MCF 10A (cell line): ENCODE measurements around the gene ZGPAT. TPM values are rescaled to one million over a fixed set of nuclear protein-coding genes. Genes with fewer than 3 reads are reported as not detected.
A peak's percentile ranks its signal among the peaks of the same experiment; 100 is the strongest.

Source experiments
- BruUV-seq: library from RNA; stranded (reverse); fragments of 400-500 nt; replicated peaks from 2 replicates; lab custom pipeline; 2021; lab: Mats Ljungman, UMichigan
- CTCF ChIA-PET: fragments of 300-600 bp; sonication (Branson Sonifier 250); formaldehyde crosslinking; extraction: SDS; loops from one replicate; lab custom pipeline; 2021; ENCODE audit warnings: antibody characterized with exemption, inconsistent platforms; lab: Yijun Ruan, JAX
- POLR2A ChIA-PET: fragments of 300-600, 350-650 bp; sonication (Branson Sonifier 250); formaldehyde crosslinking; extraction: SDS; loops from one replicate; lab custom pipeline; 2020; ENCODE audit warnings: antibody characterized with exemption, inconsistent platforms; lab: Yijun Ruan, JAX
- DNase-seq: peaks from one replicate; pipeline ENCODE4 v3.0.0-alpha.2; 2018; ENCODE audit not compliant: unreplicated experiment
- H3K27ac Mint-ChIP-seq: one replicate; pipeline ENCODE4 v1.8.0; 2022; ENCODE audit warnings: mild to moderate bottlenecking, low read depth, mixed read lengths; ENCODE audit not compliant: unreplicated experiment
- H3K27me3 Mint-ChIP-seq: one replicate; pipeline ENCODE4 v1.8.0; 2022; ENCODE audit warnings: mixed read lengths; ENCODE audit not compliant: insufficient read depth, unreplicated experiment
- H3K36me3 Mint-ChIP-seq: one replicate; pipeline ENCODE4 v1.8.0; 2022; ENCODE audit warnings: mild to moderate bottlenecking, moderate library complexity, mixed read lengths; ENCODE audit not compliant: insufficient read depth, unreplicated experiment
- H3K4me1 Mint-ChIP-seq: one replicate; pipeline ENCODE4 v1.8.0; 2022; ENCODE audit warnings: mixed read lengths; ENCODE audit not compliant: insufficient read depth, unreplicated experiment
- H3K4me3 Mint-ChIP-seq: one replicate; pipeline ENCODE4 v1.8.0; 2022; ENCODE audit warnings: mild to moderate bottlenecking, moderate library complexity, mixed read lengths; ENCODE audit not compliant: unreplicated experiment
- H3K9me3 Mint-ChIP-seq: one replicate; pipeline ENCODE4 v1.8.0; 2022; ENCODE audit warnings: mixed read lengths; ENCODE audit not compliant: unreplicated experiment
- intact Hi-C: fragments of 100-400 bp; cut with micrococcal nuclease; formaldehyde crosslinking; loops from 2 replicates; pipeline ENCODE4 v1.14.1; 2022
- total RNA-seq: library from RNA; stranded (reverse); gene quantifications from 2 replicates; pipeline ENCODE4 v1.2.3, GENCODE V29; 2022
- TF ChIP-seq, protein P1 (sequence below): fragments of 200-600 bp; IDR thresholded peaks from one replicate; pipeline ENCODE4 v1.8.0; 2022; ENCODE audit warnings: antibody characterized with exemption, mild to moderate bottlenecking; ENCODE audit not compliant: unreplicated experiment

ZGPAT gene
- total RNA-seq, 1 experiment from 2014 or later, result 19.5 TPM

DNA sequence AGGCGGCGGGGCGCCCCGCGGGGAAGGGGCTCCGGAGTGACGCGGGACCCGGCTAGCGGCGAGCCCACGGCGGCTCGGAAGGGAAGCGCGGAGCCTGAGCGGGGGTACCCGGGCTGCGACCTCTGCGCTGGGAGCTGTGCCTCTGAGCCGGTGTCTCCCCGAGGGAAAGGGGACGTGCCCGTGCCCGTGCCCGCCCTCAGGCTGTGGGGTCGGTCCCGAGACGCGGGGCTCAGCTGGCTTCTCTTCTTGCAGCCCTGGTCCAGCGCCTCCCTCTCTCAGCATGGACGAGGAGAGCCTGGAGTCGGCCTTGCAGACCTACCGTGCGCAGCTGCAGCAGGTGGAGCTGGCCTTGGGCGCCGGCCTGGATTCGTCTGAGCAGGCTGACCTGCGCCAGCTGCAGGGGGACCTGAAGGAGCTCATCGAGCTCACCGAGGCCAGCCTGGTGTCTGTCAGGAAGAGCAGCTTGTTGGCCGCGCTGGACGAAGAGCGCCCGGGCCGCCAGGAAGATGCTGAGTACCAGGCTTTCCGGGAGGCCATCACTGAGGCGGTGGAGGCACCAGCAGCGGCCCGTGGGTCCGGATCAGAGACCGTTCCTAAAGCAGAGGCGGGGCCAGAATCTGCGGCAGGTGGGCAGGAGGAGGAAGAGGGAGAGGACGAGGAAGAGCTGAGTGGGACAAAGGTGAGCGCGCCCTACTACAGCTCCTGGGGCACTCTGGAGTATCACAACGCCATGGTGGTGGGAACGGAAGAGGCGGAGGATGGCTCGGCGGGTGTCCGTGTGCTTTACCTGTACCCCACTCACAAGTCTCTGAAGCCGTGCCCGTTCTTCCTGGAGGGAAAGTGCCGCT lies 686 bp downstream of the ZGPAT start:
- H3K4me3 Mint-ChIP-seq, result peak overlapping the region; percentile 86
- DNase-seq, result no peak
- H3K9me3 Mint-ChIP-seq, result peaks cover 7% of the 10 kb centered on the region
- ChIA-PET CTCF (interaction anchor here (0.6 to 2.7 kb wide), 11 partner anchors 10 to 265 kb away, joined by 3 to 9 read pairs (median 3); partner anchors contain the start of genes GMEB2 and PTK6), POLR2A (interaction anchor here (0.7 to 4.2 kb wide), 31 partner anchors 9 to 411 kb away, joined by 3 to 79 read pairs (median 6); partner anchors contain the start of genes GMEB2, LIME1, PPDPF and PRPF6)
- H3K4me1 Mint-ChIP-seq, result peaks cover 4% of the 10 kb centered on the region
- TSS peak; percentile 30 for BruUV-seq
- intact Hi-C loops, result loop anchor here (5.0 kb wide), 2 partner anchors 249 to 264 kb away; partner anchors contain the start of gene UCKL1
- peak overlapping the region; percentile 61 for H3K27ac Mint-ChIP-seq
- no peaks in the 10 kb centered on the region for H3K27me3 Mint-ChIP-seq
- H3K36me3 Mint-ChIP-seq, result peaks cover 64% of the 10 kb centered on the region
- TF ChIP-seq, protein P1, sequence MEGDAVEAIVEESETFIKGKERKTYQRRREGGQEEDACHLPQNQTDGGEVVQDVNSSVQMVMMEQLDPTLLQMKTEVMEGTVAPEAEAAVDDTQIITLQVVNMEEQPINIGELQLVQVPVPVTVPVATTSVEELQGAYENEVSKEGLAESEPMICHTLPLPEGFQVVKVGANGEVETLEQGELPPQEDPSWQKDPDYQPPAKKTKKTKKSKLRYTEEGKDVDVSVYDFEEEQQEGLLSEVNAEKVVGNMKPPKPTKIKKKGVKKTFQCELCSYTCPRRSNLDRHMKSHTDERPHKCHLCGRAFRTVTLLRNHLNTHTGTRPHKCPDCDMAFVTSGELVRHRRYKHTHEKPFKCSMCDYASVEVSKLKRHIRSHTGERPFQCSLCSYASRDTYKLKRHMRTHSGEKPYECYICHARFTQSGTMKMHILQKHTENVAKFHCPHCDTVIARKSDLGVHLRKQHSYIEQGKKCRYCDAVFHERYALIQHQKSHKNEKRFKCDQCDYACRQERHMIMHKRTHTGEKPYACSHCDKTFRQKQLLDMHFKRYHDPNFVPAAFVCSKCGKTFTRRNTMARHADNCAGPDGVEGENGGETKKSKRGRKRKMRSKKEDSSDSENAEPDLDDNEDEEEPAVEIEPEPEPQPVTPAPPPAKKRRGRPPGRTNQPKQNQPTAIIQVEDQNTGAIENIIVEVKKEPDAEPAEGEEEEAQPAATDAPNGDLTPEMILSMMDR, result no peak

DNA sequence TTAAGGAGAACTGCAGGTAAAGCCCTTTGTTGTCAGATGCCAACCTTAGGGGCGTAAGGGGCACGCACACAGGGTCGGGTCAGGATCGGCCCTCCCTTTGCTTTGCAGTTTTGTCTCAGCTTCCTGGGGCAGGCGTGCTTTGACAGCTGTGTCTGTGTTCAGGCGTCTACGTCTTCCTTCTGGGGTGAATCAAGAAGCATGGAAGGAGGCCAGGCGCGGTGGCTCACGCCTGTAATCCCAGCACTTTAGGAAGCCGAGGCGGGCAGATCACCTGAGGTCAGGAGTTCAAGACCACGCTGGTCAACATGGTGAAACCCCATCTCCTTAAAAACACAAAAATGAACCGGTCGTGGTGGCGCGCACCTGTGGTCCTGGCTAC lies 1.3 kb downstream of the ZGPAT start:
- H3K4me1 Mint-ChIP-seq, result peaks cover 4% of the 10 kb centered on the region
- H3K27me3 Mint-ChIP-seq, result no peaks in the 10 kb centered on the region
- CTCF ChIA-PET, result interaction anchor here (0.6 to 1.4 kb wide), 5 partner anchors 12 to 227 kb away, joined by 3 to 6 read pairs (median 3); partner anchors contain the start of gene PTK6
- TF ChIP-seq, protein P1, result no peak
- peaks cover 70% of the 10 kb centered on the region for H3K36me3 Mint-ChIP-seq
- H3K27ac Mint-ChIP-seq, result no peak overlapping the region
- POLR2A ChIA-PET, result interaction anchor here (1.0 to 4.2 kb wide), 7 partner anchors 12 to 126 kb away, joined by 3 to 79 read pairs (median 23); partner anchors contain the start of genes GMEB2, LIME1, RTEL1 and SLC2A4RG
- H3K9me3 Mint-ChIP-seq, result peaks cover 7% of the 10 kb centered on the region
- BruUV-seq, result no TSS peak
- H3K4me3 Mint-ChIP-seq, result peak overlapping the region; percentile 86
- intact Hi-C loops, result loop anchor here (5.0 kb wide), 2 partner anchors 248 to 263 kb away; partner anchors contain the start of gene UCKL1
- no peak for DNase-seq

DNA sequence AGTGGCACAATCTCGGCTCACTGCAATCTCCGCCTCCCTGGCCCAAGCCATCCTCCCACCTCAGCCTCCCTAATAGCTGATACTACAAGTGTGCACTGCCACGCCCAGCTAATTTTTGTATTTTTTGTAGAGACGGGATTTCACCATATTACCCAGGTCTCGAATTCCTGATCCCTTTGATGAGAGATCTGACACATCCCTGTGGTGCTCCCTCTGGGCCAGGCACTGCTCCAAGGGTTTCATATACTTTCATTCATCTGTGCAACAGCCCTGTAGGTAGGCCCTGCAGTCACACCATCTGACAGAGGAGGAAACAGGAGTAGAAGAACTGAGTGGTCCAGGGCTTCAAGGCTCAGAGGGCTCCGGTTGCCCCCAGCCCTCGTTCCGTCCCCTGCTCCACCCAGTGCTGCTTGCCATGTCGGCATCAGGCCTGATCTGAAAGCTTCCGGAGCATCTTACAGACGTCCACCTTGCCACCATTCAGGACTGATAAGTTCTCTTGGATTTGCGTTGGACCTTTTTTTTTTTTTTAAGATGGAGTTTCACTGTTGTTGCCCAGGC lies 3.3 kb downstream of the ZGPAT start:
- intact Hi-C loops, result no loop called here
- H3K36me3 Mint-ChIP-seq, result peaks cover 83% of the 10 kb centered on the region
- BruUV-seq, result no TSS peak
- CTCF ChIA-PET, result interaction anchor here (0.7 kb wide), 2 partner anchors 58 to 153 kb away, joined by 3 to 4 read pairs; no protein-coding TSS in a partner anchor
- H3K27ac Mint-ChIP-seq, result no peak overlapping the region
- no peaks in the 10 kb centered on the region for H3K27me3 Mint-ChIP-seq
- POLR2A ChIA-PET, result interaction anchor here (0.6 to 2.9 kb wide), 9 partner anchors 13 to 269 kb away, joined by 3 to 13 read pairs (median 4); partner anchors contain the start of genes SAMD10, SLC2A4RG and TPD52L2
- TF ChIP-seq, protein P1, result no peak
- H3K4me3 Mint-ChIP-seq, result no peak overlapping the region
- H3K9me3 Mint-ChIP-seq, result peaks cover 7% of the 10 kb centered on the region
- peaks cover 4% of the 10 kb centered on the region for H3K4me1 Mint-ChIP-seq
- DNase-seq, result no peak
